H9 (cell line): Measurements from ENCODE around the gene PIBF1. TPM values are rescaled to one million over a fixed set of nuclear protein-coding genes. Genes with fewer than 3 reads are reported as not detected.

Experiments used
- DNase-seq: peaks from one replicate; pipeline ENCODE4 v3.0.0-alpha.2; 2017
- H2AFZ ChIP-seq: one replicate; pipeline ENCODE4 v1.6.1; 2013; ENCODE audit warnings: mild to moderate bottlenecking, low read length, control low read depth, moderate library complexity
- H2AK5ac ChIP-seq: 2 replicates; pipeline ENCODE4 v1.6.1; 2013; ENCODE audit warnings: low read length, control low read depth, mixed read lengths; ENCODE audit not compliant: insufficient read length
- H2BK120ac ChIP-seq: one replicate; pipeline ENCODE4 v1.6.1; 2013; ENCODE audit warnings: low read depth, mild to moderate bottlenecking, low read length, control low read depth, inconsistent platforms; ENCODE audit not compliant: poor library complexity, severe bottlenecking
- H2BK12ac ChIP-seq: 2 replicates; pipeline ENCODE4 v1.6.1; 2013; ENCODE audit warnings: low read length, control low read depth, mixed read lengths, low read depth; ENCODE audit not compliant: insufficient read length
- H2BK15ac ChIP-seq: 2 replicates; pipeline ENCODE4 v1.6.1; 2013; ENCODE audit warnings: low read depth, low read length, control low read depth
- H2BK20ac ChIP-seq: one replicate; pipeline ENCODE4 v1.6.1; 2013; ENCODE audit warnings: low read depth, mild to moderate bottlenecking, low read length, control low read depth, inconsistent platforms; ENCODE audit not compliant: poor library complexity, severe bottlenecking
- H2BK5ac ChIP-seq: 2 replicates; pipeline ENCODE4 v1.6.1; 2013; ENCODE audit warnings: low read length, control low read depth, mixed read lengths; ENCODE audit not compliant: insufficient read length
- H3K14ac ChIP-seq: 2 replicates; pipeline ENCODE4 v1.6.1; 2013; ENCODE audit warnings: low read length, control low read depth; ENCODE audit not compliant: insufficient read depth
- H3K18ac ChIP-seq: 2 replicates; pipeline ENCODE4 v1.6.1; 2013; ENCODE audit warnings: low read depth, mild to moderate bottlenecking, mixed read lengths, low read length, control low read depth; ENCODE audit not compliant: insufficient read length
- H3K23ac ChIP-seq: 2 replicates; pipeline ENCODE4 v1.6.1; 2013; ENCODE audit warnings: low read length, control low read depth, mixed read lengths, low read depth; ENCODE audit not compliant: insufficient read length
- H3K23me2 ChIP-seq: 2 replicates; pipeline ENCODE4 v1.6.1; 2013; ENCODE audit warnings: low read depth, mild to moderate bottlenecking, mixed read lengths, low read length, control low read depth; ENCODE audit not compliant: insufficient read length, poor library complexity, severe bottlenecking
- H3K27ac ChIP-seq: 2 replicates; pipeline ENCODE4 v1.5.1; 2013; ENCODE audit warnings: low read length, control low read depth, mixed read lengths, low read depth; ENCODE audit not compliant: insufficient read length
- H3K27me3 ChIP-seq: 2 replicates; pipeline ENCODE4 v1.6.1; 2013; ENCODE audit warnings: low read length, control low read depth, inconsistent platforms; ENCODE audit not compliant: insufficient read depth
- H3K4ac ChIP-seq: 2 replicates; pipeline ENCODE4 v1.6.1; 2013; ENCODE audit warnings: low read depth, mild to moderate bottlenecking, control low read depth, inconsistent platforms, low read length, moderate library complexity
- H3K4me1 ChIP-seq: 2 replicates; pipeline ENCODE4 v1.6.1; 2013; ENCODE audit warnings: low read length, control low read depth, inconsistent platforms; ENCODE audit not compliant: insufficient read depth
- H3K4me2 ChIP-seq: 2 replicates; pipeline ENCODE4 v1.6.1; 2013; ENCODE audit warnings: low read length, control low read depth, mixed read lengths; ENCODE audit not compliant: insufficient read length, insufficient read depth
- H3K56ac ChIP-seq: 2 replicates; pipeline ENCODE4 v1.6.1; 2013; ENCODE audit warnings: low read depth, mild to moderate bottlenecking, mixed read lengths, low read length, control low read depth; ENCODE audit not compliant: insufficient read length
- H3K79me1 ChIP-seq: 2 replicates; pipeline ENCODE4 v1.6.1; 2013; ENCODE audit warnings: low read depth, mild to moderate bottlenecking, moderate library complexity, low read length, control low read depth, inconsistent platforms; ENCODE audit not compliant: insufficient read depth, poor library complexity, severe bottlenecking
- H3K79me2 ChIP-seq: 2 replicates; pipeline ENCODE4 v1.6.1; 2013; ENCODE audit warnings: low read length, control low read depth, inconsistent platforms; ENCODE audit not compliant: insufficient read depth
- H3K9ac ChIP-seq: 2 replicates; pipeline ENCODE4 v1.6.1; 2013; ENCODE audit warnings: low read length, control low read depth, mixed read lengths; ENCODE audit not compliant: insufficient read length; ENCODE audit errors: extremely low read depth
- H3K9me3 ChIP-seq: one replicate; pipeline ENCODE4 v1.6.1; 2013; ENCODE audit warnings: low read depth, low read length, inconsistent platforms; ENCODE audit not compliant: control insufficient read depth
- H3T11ph ChIP-seq: one replicate; pipeline ENCODE4 v1.6.1; 2013; ENCODE audit warnings: mild to moderate bottlenecking, low read length, control low read depth, inconsistent platforms
- H4K20me1 ChIP-seq: one replicate; pipeline ENCODE4 v1.6.1; 2013; ENCODE audit not compliant: control insufficient read depth, insufficient read length, insufficient read depth
- H4K5ac ChIP-seq: 2 replicates; pipeline ENCODE4 v1.6.1; 2013; ENCODE audit warnings: low read depth, mild to moderate bottlenecking, mixed read lengths, low read length, control low read depth; ENCODE audit not compliant: insufficient read length
- H4K8ac ChIP-seq: replicated peaks from 2 replicates; pipeline ENCODE4 v1.6.1; 2013; ENCODE audit warnings: low read length, control low read depth, mixed read lengths, low read depth; ENCODE audit not compliant: insufficient read length
- H4K91ac ChIP-seq: 2 replicates; pipeline ENCODE4 v1.6.1; 2013; ENCODE audit warnings: low read depth, mild to moderate bottlenecking, moderate library complexity, mixed read lengths, low read length, control low read depth; ENCODE audit not compliant: insufficient read length
- H3K27ac Mint-ChIP-seq, 3 experiments: 2 replicates in 2 of 3; 3 replicates in 1 of 3; pipeline ENCODE4 v1.8.0; 2020 to 2021; ENCODE audit warnings: mixed read lengths in 3 of 3, mild to moderate bottlenecking in 1 of 3, moderate library complexity in 1 of 3
- H3K27me3 Mint-ChIP-seq: 2 replicates; pipeline ENCODE4 v1.8.0; 2021; ENCODE audit warnings: low read depth, mild to moderate bottlenecking, moderate library complexity, mixed read lengths
- H3K36me3 Mint-ChIP-seq, 3 experiments: 2 replicates in 2 of 3; 3 replicates in 1 of 3; pipeline ENCODE4 v1.8.0; 2020 to 2021; ENCODE audit warnings: low read depth in 3 of 3, mixed read lengths in 3 of 3; ENCODE audit not compliant: insufficient read depth in 1 of 3
- H3K4me1 Mint-ChIP-seq, 2 experiments: 2 replicates each; pipeline ENCODE4 v1.8.0; 2020; ENCODE audit warnings: mixed read lengths in 2 of 2
- H3K4me3 Mint-ChIP-seq, 2 experiments: 2 replicates in 1 of 2; 3 replicates in 1 of 2; pipeline ENCODE4 v1.8.0; 2020 to 2021; ENCODE audit warnings: mild to moderate bottlenecking in 2 of 2, mixed read lengths in 2 of 2, moderate library complexity in 1 of 2
- H3K9me3 Mint-ChIP-seq, 2 experiments: 2 replicates in 1 of 2; 3 replicates in 1 of 2; pipeline ENCODE4 v1.8.0; 2020; ENCODE audit warnings: mild to moderate bottlenecking in 2 of 2, mixed read lengths in 2 of 2, moderate library complexity in 1 of 2
- CTCF ChIP-seq: fragments of 200-600 bp; sonication (generic); conservative IDR thresholded peaks from 3 replicates; pipeline ENCODE4 v1.8.0; 2021; ENCODE audit warnings: antibody characterized with exemption, mild to moderate bottlenecking
- WGBS: extraction: QIAGEN DNeasy Blood & Tissue Kit; methylation state at CpG from one replicate; pipeline ENCODE4 v1.1.7; 2013; ENCODE audit warnings: missing lambda C conversion rate, low lambda C conversion rate, mixed read lengths; ENCODE audit not compliant: insufficient read length; ENCODE audit errors: extremely low coverage; 5-methylcytosine and 5-hydroxymethylcytosine counted together
- total RNA-seq: library from RNA; stranded (reverse); gene quantifications from 2 replicates; pipeline ENCODE4 v1.2.1, GENCODE V29; 2021

PIBF1 gene
- total RNA-seq, 1 experiment from 2014 or later = 12.7 TPM

DNA sequence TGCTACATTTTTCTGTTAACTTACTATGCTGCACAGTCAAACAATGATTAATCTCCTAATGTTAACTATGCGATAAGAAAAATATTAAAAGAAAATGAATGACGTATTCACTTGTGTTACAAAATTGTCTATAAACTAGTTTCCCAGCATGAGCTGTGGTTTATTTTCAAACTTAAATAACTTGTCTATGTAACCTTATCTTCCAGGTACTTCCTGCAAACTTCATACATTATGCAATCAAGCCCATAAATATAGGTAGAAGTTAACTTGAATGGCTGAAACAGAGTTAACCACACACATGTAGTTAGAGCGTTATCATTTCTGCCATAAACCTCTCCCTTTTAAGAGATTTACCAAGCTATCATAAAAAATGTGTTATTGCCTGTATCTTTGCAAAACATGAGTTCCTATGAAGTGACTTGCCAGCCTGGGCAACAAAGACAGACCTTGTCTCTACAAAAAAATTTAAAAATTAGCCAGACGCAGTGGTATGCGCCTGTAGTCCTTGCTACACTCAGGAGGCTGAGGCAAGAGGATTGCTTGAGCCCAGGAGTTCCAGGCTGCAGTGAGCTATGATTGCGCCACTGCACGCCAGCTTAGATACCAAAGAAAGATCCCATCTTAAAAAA lies 259.1 kb downstream of the PIBF1 start:
- Histone ChIP-seq H4K5ac (no peak overlapping the region), H3K23me2 (no peaks in the 10 kb centered on the region), H2BK12ac (no peak overlapping the region), H3K4ac (no peak overlapping the region), H3K79me2 (no peaks in the 10 kb centered on the region), H4K20me1 (no peaks in the 10 kb centered on the region), H3K27me3 (no peaks in the 10 kb centered on the region), H2BK120ac (no peak overlapping the region), H3K9ac (no peak overlapping the region), H2BK5ac (no peak overlapping the region), H3K4me1 (no peaks in the 10 kb centered on the region), H3K9me3 (no peaks in the 10 kb centered on the region), H3K27ac (no peak overlapping the region), H3K56ac (no peak overlapping the region), H3K18ac (no peak overlapping the region), H3K4me2 (no peak overlapping the region), H3T11ph (no peak overlapping the region), H2AK5ac (no peak overlapping the region), H2BK20ac (no peak overlapping the region), H4K91ac (no peak overlapping the region), H4K8ac (no peak overlapping the region), H3K79me1 (no peaks in the 10 kb centered on the region), H2BK15ac (no peak overlapping the region), H3K23ac (no peak overlapping the region), H3K14ac (no peak overlapping the region), H2AFZ (no peak overlapping the region)
- DNase-seq = no peak
- Mint-ChIP-seq H3K4me3 (no peak overlapping the region), H3K4me1 (peaks cover 17 to 19% of the 10 kb centered on the region in 2 experiments), H3K27ac (no peak overlapping the region), H3K27me3 (peaks cover 5% of the 10 kb centered on the region), H3K9me3 (no peaks in the 10 kb centered on the region), H3K36me3 (no peaks in the 10 kb centered on the region)
- no CpG with 5 or more reads among the region's 7 CpGs for WGBS
- no peak for TF ChIP-seq CTCF
